Vagina (tissue), 2 donors: Measurements from ENCODE around the gene FOXK1.

Source experiments
- POLR2A ChIP-seq, 2 donors: fragments of 450-650 bp; IDR thresholded peaks; one replicate each; pipeline ENCODE4 v1.6.1; 2017; ENCODE audit warnings: antibody characterized with exemption in 2 of 2, mild to moderate bottlenecking in 2 of 2, moderate library complexity in 2 of 2
- TF ChIP-seq, protein P1 (sequence below), 3 experiments: fragments of 450-650 bp in 2 of 3; fragments of 200-600 bp in 1 of 3; sonication (generic) in 1 of 3; IDR thresholded peaks; one replicate each; pipeline ENCODE4 v1.5.1; 2017 to 2019; ENCODE audit warnings: antibody characterized with exemption in 3 of 3, mild to moderate bottlenecking in 2 of 3, moderate library complexity in 2 of 3

DNA sequence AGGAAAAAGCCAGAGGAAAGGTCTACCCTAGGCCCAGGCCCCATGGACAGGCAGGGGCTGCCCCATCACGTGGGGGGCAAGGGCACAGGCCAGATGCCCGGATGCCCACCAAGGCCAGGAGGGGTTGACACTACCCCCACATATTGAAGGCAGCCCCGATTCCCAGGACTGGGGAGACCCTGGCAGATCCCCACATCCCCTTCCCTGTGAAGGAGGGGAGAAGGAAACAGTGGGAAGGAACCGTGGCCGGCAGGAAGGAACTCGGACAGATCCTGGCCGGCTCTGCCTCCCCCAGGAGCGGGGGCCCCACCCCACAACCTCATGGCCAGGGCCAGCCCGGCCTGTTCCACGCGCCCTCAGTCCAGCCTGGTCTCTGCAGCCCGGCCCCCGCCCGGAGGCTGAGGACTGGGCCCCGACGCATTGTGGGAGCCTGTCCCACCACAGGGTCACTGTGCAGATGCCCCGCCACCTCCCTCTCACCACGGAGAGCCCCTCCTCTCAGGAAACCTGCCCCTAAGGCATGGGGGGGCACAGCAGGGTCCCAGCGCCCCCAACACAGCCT, 138.4 kb downstream of the FOXK1 start:
- TF ChIP-seq, protein P1, sequence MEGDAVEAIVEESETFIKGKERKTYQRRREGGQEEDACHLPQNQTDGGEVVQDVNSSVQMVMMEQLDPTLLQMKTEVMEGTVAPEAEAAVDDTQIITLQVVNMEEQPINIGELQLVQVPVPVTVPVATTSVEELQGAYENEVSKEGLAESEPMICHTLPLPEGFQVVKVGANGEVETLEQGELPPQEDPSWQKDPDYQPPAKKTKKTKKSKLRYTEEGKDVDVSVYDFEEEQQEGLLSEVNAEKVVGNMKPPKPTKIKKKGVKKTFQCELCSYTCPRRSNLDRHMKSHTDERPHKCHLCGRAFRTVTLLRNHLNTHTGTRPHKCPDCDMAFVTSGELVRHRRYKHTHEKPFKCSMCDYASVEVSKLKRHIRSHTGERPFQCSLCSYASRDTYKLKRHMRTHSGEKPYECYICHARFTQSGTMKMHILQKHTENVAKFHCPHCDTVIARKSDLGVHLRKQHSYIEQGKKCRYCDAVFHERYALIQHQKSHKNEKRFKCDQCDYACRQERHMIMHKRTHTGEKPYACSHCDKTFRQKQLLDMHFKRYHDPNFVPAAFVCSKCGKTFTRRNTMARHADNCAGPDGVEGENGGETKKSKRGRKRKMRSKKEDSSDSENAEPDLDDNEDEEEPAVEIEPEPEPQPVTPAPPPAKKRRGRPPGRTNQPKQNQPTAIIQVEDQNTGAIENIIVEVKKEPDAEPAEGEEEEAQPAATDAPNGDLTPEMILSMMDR (IDR thresholded peaks at IDR 0.05), result no peak
- TF ChIP-seq POLR2A (IDR thresholded peaks at IDR 0.05), result no peak
